ENCODE measurements around the gene TBC1D28.
"Not testable (repeated sequence)": the region's sequence is repeated elsewhere in the genome, so short reads cannot be mapped to it uniquely, and the experiment has no call there.

TBC1D28 gene

GRCh38 chr17:18626152-18626870 is 17.9 kb downstream of the TBC1D28 start:
- H3K27ac ChIP-seq = peak overlapping the region; percentile 20; the same call in 1 of the 2 replicates
- no peak for TF ChIP-seq CTCF (conservative IDR thresholded peaks at IDR 0.05)

GRCh38 chr17:18625509-18626104 is 18.6 kb downstream of the TBC1D28 start:
- peak overlapping the region; percentile 20; the same call in 1 of the 2 replicates for H3K27ac ChIP-seq
- TF ChIP-seq CTCF (conservative IDR thresholded peaks at IDR 0.05) = peak; percentile 93

- not testable (repeated sequence) for H3K27ac ChIP-seq
Measured at GRCh38 chr17:18624862-18625501, 19.2 kb downstream of the TBC1D28 start.

- not testable (repeated sequence) for H3K27ac ChIP-seq
Measured at GRCh38 chr17:18617613-18618012, 26.6 kb downstream of the TBC1D28 start.

GRCh38 chr17:18613016-18613415 is 31.2 kb downstream of the TBC1D28 start:
- H3K27ac ChIP-seq = not testable (repeated sequence)

GRCh38 chr17:18593138-18593537 is 51.1 kb downstream of the TBC1D28 start:
- not testable (repeated sequence) for H3K27ac ChIP-seq
